MCF 10A (cell line): Measurements from ENCODE around the gene CTBP1. TPM values are rescaled to one million over a fixed set of nuclear protein-coding genes. Genes with fewer than 3 reads are reported as not detected.
"Not testable (repeated sequence)": the region's sequence is repeated elsewhere in the genome, so short reads cannot be mapped to it uniquely, and the experiment has no call there.

Source experiments
- BruUV-seq: library from RNA; stranded (reverse); fragments of 400-500 nt; replicated peaks from 2 replicates; lab custom pipeline; 2021; lab: Mats Ljungman, UMichigan
- CTCF ChIA-PET: fragments of 300-600 bp; sonication (Branson Sonifier 250); formaldehyde crosslinking; extraction: SDS; loops from one replicate; lab custom pipeline; 2021; ENCODE audit warnings: antibody characterized with exemption, inconsistent platforms; lab: Yijun Ruan, JAX
- POLR2A ChIA-PET: fragments of 300-600, 350-650 bp; sonication (Branson Sonifier 250); formaldehyde crosslinking; extraction: SDS; loops from one replicate; lab custom pipeline; 2020; ENCODE audit warnings: antibody characterized with exemption, inconsistent platforms; lab: Yijun Ruan, JAX
- DNase-seq: peaks from one replicate; pipeline ENCODE4 v3.0.0-alpha.2; 2018; ENCODE audit not compliant: unreplicated experiment
- H3K27ac Mint-ChIP-seq: one replicate; pipeline ENCODE4 v1.8.0; 2022; ENCODE audit warnings: mild to moderate bottlenecking, low read depth, mixed read lengths; ENCODE audit not compliant: unreplicated experiment
- H3K27me3 Mint-ChIP-seq: one replicate; pipeline ENCODE4 v1.8.0; 2022; ENCODE audit warnings: mixed read lengths; ENCODE audit not compliant: insufficient read depth, unreplicated experiment
- H3K36me3 Mint-ChIP-seq: one replicate; pipeline ENCODE4 v1.8.0; 2022; ENCODE audit warnings: mild to moderate bottlenecking, moderate library complexity, mixed read lengths; ENCODE audit not compliant: insufficient read depth, unreplicated experiment
- H3K4me1 Mint-ChIP-seq: one replicate; pipeline ENCODE4 v1.8.0; 2022; ENCODE audit warnings: mixed read lengths; ENCODE audit not compliant: insufficient read depth, unreplicated experiment
- H3K4me3 Mint-ChIP-seq: one replicate; pipeline ENCODE4 v1.8.0; 2022; ENCODE audit warnings: mild to moderate bottlenecking, moderate library complexity, mixed read lengths; ENCODE audit not compliant: unreplicated experiment
- H3K9me3 Mint-ChIP-seq: one replicate; pipeline ENCODE4 v1.8.0; 2022; ENCODE audit warnings: mixed read lengths; ENCODE audit not compliant: unreplicated experiment
- intact Hi-C: fragments of 100-400 bp; cut with micrococcal nuclease; formaldehyde crosslinking; loops from 2 replicates; pipeline ENCODE4 v1.14.1; 2022
- total RNA-seq: library from RNA; stranded (reverse); gene quantifications from 2 replicates; pipeline ENCODE4 v1.2.3, GENCODE V29; 2022
- TF ChIP-seq, protein P1 (sequence below): fragments of 200-600 bp; IDR thresholded peaks from one replicate; pipeline ENCODE4 v1.8.0; 2022; ENCODE audit warnings: antibody characterized with exemption, mild to moderate bottlenecking; ENCODE audit not compliant: unreplicated experiment

The CTBP1 gene
- total RNA-seq, 1 experiment from 2014 or later, result 152 TPM

DNA sequence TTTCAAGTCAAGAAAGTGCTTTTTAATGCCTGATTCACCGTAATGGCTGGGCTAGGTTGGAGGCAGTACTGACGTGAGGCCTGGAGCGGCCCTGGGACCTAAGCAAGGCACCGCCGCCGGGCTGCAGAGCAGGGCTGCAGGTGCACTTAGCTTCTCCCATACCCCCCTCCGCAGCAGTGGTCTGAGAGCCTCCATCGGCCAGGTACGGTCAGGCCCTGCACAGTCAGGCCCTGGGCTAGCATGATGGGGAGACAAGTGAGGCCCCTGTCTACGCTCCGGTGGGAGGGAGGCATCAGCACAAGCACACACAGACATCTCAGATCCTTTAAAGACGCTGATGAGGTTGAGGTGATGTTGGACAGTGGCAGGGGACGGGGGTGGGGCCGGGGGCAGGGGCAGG is 45.5 kb upstream of the CTBP1 start:
- Mint-ChIP-seq H3K27ac (peak overlapping the region; percentile 71), H3K27me3 (no peaks in the 10 kb centered on the region), H3K9me3 (no peaks in the 10 kb centered on the region), H3K36me3 (peaks cover 16% of the 10 kb centered on the region), H3K4me1 (peaks cover 30% of the 10 kb centered on the region), H3K4me3 (no peak overlapping the region)
- ChIA-PET POLR2A (no interaction called here), CTCF (interaction anchor here (0.7 kb wide), 2 partner anchors 396 to 402 kb away, joined by 3 to 4 read pairs; no protein-coding TSS in a partner anchor)
- BruUV-seq, result no TSS peak
- DNase-seq, result no peak
- TF ChIP-seq, protein P1, sequence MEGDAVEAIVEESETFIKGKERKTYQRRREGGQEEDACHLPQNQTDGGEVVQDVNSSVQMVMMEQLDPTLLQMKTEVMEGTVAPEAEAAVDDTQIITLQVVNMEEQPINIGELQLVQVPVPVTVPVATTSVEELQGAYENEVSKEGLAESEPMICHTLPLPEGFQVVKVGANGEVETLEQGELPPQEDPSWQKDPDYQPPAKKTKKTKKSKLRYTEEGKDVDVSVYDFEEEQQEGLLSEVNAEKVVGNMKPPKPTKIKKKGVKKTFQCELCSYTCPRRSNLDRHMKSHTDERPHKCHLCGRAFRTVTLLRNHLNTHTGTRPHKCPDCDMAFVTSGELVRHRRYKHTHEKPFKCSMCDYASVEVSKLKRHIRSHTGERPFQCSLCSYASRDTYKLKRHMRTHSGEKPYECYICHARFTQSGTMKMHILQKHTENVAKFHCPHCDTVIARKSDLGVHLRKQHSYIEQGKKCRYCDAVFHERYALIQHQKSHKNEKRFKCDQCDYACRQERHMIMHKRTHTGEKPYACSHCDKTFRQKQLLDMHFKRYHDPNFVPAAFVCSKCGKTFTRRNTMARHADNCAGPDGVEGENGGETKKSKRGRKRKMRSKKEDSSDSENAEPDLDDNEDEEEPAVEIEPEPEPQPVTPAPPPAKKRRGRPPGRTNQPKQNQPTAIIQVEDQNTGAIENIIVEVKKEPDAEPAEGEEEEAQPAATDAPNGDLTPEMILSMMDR, result no peak
- intact Hi-C loops, result no loop called here

DNA sequence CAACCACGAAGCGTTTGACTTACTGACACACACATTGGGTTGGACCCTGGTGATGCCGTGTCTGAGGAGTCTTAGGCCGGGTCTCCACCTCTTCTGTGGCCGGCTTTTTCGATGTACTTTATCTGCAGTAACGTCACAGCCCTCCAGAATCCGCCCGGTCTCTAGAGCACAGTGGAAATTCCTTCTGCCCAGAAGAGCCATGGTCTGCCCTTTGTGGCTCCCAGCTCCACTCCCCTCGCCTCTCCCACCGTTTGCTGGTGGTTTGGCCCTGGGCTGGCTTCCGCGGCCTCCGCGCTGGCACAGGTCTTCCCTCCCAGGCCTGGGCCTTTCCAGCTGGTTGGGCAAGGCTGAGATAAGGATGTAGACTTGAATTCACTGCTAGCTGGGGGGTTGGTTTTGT is 45.1 kb upstream of the CTBP1 start:
- H3K9me3 Mint-ChIP-seq, result no peaks in the 10 kb centered on the region
- H3K36me3 Mint-ChIP-seq, result peaks cover 12% of the 10 kb centered on the region
- TF ChIP-seq, protein P1, result no peak
- no TSS peak for BruUV-seq
- POLR2A ChIA-PET, result no interaction called here
- intact Hi-C loops, result no loop called here
- CTCF ChIA-PET, result interaction anchor here (0.6 to 0.7 kb wide), 3 partner anchors 240 to 402 kb away, joined by 3 to 5 read pairs (median 4); no protein-coding TSS in a partner anchor
- no peaks in the 10 kb centered on the region for H3K27me3 Mint-ChIP-seq
- H3K27ac Mint-ChIP-seq, result no peak overlapping the region
- H3K4me3 Mint-ChIP-seq, result no peak overlapping the region
- H3K4me1 Mint-ChIP-seq, result peaks cover 25% of the 10 kb centered on the region
- no peak for DNase-seq

DNA sequence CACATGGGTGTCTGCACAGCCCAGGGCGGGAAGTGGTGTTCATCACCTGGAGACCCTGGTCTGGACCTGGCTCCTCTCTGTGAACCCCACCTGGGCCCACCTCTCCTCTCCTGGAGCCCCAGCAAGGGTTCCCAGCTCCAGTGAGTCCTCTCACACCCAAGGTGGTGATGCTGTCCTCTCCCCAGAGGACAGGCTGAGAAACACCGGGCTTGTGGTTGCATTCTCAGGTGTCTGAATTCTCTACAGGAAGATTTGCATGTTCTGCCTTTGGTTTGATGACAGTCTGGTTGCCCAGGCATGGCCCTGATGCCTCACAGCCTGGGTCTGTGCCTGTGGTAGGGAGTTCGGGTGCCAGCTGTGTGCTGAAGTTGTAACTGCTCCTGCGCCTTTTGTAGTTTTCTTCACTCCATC is 44.6 kb upstream of the CTBP1 start:
- no peak for DNase-seq
- intact Hi-C loops, result no loop called here
- TF ChIP-seq, protein P1, result no peak
- Mint-ChIP-seq H3K4me1 (peaks cover 26% of the 10 kb centered on the region), H3K4me3 (no peak overlapping the region), H3K9me3 (no peaks in the 10 kb centered on the region), H3K36me3 (peaks cover 8% of the 10 kb centered on the region), H3K27ac (no peak overlapping the region), H3K27me3 (no peaks in the 10 kb centered on the region)
- BruUV-seq, result no TSS peak
- ChIA-PET CTCF (interaction anchor here (0.6 to 1.0 kb wide), 2 partner anchors 25 to 239 kb away, joined by 3 to 5 read pairs; no protein-coding TSS in a partner anchor), POLR2A (interaction anchor here (1.2 kb wide), 1 partner anchor 13 kb away, joined by 3 read pairs; no protein-coding TSS in a partner anchor)

DNA sequence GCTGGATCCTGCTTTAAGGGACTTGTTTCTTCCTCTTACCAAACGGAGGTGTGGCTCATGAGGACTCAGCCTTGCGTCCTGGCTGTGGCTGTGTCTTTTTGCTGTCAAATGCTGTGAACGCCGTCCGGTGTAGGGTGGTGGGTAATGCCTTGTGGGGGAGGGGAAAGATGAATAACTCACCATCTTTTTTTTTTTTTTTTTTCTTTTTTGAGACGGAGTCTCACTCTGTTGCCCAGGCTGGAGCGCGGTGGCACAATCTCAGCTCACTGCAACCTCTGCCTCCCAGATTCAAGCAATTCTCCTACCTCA is 43.7 kb upstream of the CTBP1 start:
- H3K27me3 Mint-ChIP-seq, H3K9me3 Mint-ChIP-seq, H3K36me3 Mint-ChIP-seq, H3K4me3 Mint-ChIP-seq, BruUV-seq, H3K27ac Mint-ChIP-seq, intact Hi-C loops, DNase-seq: not testable (repeated sequence)
- POLR2A ChIA-PET, result interaction anchor here (1.2 to 5.0 kb wide), 3 partner anchors 8 to 37 kb away, joined by 3 to 87 read pairs (median 47); no protein-coding TSS in a partner anchor
- peaks cover 30% of the 10 kb centered on the region for H3K4me1 Mint-ChIP-seq
- CTCF ChIA-PET, result interaction anchor here (1.0 kb wide), 1 partner anchor 25 kb away, joined by 3 read pairs; no protein-coding TSS in a partner anchor
